ENCODE results near the gene RRM1.

The RRM1 gene

DNA sequence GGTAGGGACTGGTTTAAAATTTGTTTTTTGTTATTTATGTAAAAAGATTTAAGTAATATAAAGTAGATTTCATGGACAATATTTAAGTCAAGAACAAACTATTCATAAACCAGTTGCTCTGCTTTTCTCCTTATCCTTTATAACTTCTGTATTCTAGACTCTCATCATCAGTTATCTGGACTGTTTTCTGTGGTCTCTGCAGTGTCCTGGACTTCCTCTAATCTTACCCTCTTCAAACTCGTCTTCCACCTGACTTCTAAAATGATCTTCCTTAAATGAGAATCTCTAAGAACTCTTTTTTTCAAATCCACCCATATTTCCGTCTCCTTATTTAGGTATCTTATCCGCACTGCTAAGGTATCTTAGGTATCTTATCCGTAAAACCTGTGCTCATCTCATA is 8.1 kb downstream of the RRM1 start:
- DNase-seq (ENCODE audit: low read depth): no peak
- H3K4me3 ChIP-seq (ENCODE audit: low read depth, low read length): no peak overlapping the region
- TF ChIP-seq, protein P1, sequence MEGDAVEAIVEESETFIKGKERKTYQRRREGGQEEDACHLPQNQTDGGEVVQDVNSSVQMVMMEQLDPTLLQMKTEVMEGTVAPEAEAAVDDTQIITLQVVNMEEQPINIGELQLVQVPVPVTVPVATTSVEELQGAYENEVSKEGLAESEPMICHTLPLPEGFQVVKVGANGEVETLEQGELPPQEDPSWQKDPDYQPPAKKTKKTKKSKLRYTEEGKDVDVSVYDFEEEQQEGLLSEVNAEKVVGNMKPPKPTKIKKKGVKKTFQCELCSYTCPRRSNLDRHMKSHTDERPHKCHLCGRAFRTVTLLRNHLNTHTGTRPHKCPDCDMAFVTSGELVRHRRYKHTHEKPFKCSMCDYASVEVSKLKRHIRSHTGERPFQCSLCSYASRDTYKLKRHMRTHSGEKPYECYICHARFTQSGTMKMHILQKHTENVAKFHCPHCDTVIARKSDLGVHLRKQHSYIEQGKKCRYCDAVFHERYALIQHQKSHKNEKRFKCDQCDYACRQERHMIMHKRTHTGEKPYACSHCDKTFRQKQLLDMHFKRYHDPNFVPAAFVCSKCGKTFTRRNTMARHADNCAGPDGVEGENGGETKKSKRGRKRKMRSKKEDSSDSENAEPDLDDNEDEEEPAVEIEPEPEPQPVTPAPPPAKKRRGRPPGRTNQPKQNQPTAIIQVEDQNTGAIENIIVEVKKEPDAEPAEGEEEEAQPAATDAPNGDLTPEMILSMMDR (IDR thresholded peaks at IDR 0.05; ENCODE audit: control insufficient read depth, extremely low read depth, insufficient read depth): no peak

DNA sequence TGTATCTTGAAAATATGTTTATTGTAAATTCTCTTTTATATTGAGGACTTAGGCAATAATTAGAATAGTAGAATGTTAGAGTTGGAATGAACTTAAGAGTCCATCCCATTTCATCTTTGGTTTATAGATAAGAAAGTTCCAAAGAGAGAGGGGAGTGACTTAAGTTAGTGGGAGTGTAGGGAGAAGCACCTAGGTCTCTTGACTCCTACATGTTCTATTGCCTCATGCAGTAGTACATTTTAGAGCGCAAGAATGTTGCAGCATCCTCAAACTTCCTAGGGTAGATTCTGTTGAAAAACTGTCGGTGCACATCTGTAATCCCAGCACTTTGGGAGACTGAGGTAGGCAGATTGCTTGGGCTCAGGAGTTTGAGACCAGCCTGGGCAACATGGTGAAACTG is 8.7 kb downstream of the RRM1 start:
- TF ChIP-seq, protein P1 (IDR thresholded peaks at IDR 0.05; ENCODE audit: control insufficient read depth, extremely low read depth, insufficient read depth): no peak
- DNase-seq (ENCODE audit: low read depth): no peak
- no peak overlapping the region for H3K4me3 ChIP-seq (ENCODE audit: low read depth, low read length)

DNA sequence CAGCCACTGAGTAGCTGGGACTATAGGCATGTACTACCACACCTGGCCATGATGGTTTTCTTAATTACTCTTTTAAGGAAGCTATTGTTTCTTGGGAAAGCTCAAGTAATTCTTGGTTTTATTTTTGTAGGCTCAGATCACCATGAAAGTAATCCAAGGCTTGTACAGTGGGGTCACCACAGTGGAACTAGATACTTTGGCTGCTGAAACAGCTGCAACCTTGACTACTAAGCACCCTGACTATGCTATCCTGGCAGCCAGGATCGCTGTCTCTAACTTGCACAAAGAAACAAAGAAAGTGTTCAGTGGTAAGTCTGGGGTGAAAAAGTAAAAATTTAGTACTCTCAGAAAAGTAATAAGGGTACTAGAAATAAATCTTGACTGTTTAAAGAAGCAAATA is 11.3 kb downstream of the RRM1 start:
- no peak for DNase-seq (ENCODE audit: low read depth)
- TF ChIP-seq, protein P1 (IDR thresholded peaks at IDR 0.05; ENCODE audit: control insufficient read depth, extremely low read depth, insufficient read depth): no peak
- no peak overlapping the region for H3K4me3 ChIP-seq (ENCODE audit: low read depth, low read length)

DNA sequence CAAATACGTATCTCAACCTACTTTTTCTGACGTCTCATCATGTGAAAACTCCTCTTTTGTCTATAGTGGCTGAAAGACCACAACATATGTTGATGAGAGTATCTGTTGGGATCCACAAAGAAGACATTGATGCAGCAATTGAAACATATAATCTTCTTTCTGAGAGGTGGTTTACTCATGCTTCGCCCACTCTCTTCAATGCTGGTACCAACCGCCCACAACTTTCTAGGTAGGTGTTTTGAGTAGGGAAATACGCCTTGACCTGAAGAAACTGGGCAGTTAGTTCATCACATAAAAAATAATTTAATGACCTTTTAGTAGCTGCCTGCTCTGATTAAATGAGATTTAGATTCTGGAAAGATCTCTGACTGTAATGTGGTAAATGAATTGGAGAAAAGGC is 17.2 kb downstream of the RRM1 start:
- no peak overlapping the region for H3K4me3 ChIP-seq (ENCODE audit: low read depth, low read length)
- TF ChIP-seq, protein P1 (IDR thresholded peaks at IDR 0.05; ENCODE audit: control insufficient read depth, extremely low read depth, insufficient read depth): no peak
- DNase-seq (ENCODE audit: low read depth): no peak

DNA sequence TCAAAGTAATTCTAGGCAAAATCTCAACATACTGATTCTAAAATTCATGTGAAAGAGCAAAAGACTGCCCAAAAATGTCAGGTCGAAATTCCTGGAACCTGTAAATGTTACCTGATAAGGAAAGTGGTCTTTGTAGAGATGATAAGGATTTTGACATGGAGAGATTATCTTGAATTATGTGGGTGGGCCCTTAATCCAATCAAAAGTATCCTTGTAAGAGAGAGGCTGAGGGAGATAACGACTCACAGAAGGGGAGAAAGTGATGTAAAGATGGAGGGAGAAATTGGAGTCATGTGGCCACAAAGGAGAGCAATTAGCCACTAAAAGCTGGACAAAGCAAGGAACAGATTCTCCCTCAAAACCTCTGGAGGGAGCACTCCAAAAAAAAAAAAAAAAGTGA is 20.5 kb downstream of the RRM1 start:
- DNase-seq (ENCODE audit: low read depth): no peak
- H3K4me3 ChIP-seq (ENCODE audit: low read depth, low read length): no peak overlapping the region
- TF ChIP-seq, protein P1 (IDR thresholded peaks at IDR 0.05; ENCODE audit: control insufficient read depth, extremely low read depth, insufficient read depth): no peak

DNA sequence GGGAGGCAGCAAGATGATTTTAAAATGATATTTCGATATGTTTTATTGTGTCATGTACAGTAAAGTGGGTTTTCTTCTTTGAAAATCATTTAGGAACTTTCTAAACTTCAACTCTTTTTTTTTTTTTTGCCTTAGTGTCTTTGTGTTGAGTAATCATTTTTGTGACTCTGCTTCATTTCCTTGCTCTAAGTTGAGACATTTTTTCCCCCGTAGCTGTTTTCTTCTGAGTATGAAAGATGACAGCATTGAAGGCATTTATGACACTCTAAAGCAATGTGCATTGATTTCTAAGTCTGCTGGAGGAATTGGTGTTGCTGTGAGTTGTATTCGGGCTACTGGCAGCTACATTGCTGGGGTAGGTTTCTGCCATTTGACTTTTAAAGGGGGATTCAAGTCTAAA is 23.5 kb downstream of the RRM1 start:
- DNase-seq (ENCODE audit: low read depth): no peak
- H3K4me3 ChIP-seq (ENCODE audit: low read depth, low read length): no peak overlapping the region
- TF ChIP-seq, protein P1 (IDR thresholded peaks at IDR 0.05; ENCODE audit: control insufficient read depth, extremely low read depth, insufficient read depth): no peak

DNA sequence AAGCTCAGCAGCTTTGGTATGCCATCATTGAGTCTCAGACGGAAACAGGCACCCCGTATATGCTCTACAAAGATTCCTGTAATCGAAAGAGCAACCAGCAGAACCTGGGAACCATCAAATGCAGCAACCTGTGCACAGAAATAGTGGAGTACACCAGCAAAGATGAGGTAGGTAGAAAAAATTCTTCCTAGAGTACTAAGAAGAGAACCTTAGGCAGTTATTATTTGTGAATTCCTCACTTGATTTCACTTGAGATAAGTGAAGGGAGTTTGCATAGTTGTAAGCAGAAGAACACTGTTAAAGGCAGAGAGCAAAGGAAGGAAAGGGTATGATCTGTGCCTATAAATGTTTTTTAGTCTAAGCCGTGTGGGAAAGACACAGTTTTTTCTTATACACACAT is 28.6 kb downstream of the RRM1 start:
- TF ChIP-seq, protein P1 (IDR thresholded peaks at IDR 0.05; ENCODE audit: control insufficient read depth, extremely low read depth, insufficient read depth): no peak
- no peak for DNase-seq (ENCODE audit: low read depth)
- no peak overlapping the region for H3K4me3 ChIP-seq (ENCODE audit: low read depth, low read length)
